ENCODE results near the gene PCED1A.
A peak's percentile ranks its signal among the peaks of the same experiment; 100 is the strongest.

PCED1A gene

GRCh38 chr20:2840138-2840966 is at the start of gene PCED1A, which contains the start of gene VPS16:
PCED1A (minus strand) TSS chr20:2840655; CDS start chr20:2839912, 743 bp downstream.
VPS16 (plus strand) TSS chr20:2840745; CDS start chr20:2840775, 30 bp downstream.
- peak; percentile 97 for DNase-seq

- DNase-seq: no peak
Observed at GRCh38 chr20:2889797-2890196, 49.3 kb upstream of the PCED1A start.

- no peak for DNase-seq
Observed at GRCh38 chr20:2889209-2889608, 48.8 kb upstream of the PCED1A start.

GRCh38 chr20:2888224-2888955 is 47.9 kb upstream of the PCED1A start:
- DNase-seq: no peak

GRCh38 chr20:2887715-2888114 is 47.3 kb upstream of the PCED1A start:
- DNase-seq: no peak

- DNase-seq: no peak
Observed at GRCh38 chr20:2883726-2884637, 43.5 kb upstream of the PCED1A start.

GRCh38 chr20:2880650-2881049 is 40.2 kb upstream of the PCED1A start:
- no peak for DNase-seq

- DNase-seq: no peak
Observed at GRCh38 chr20:2879146-2879545, 38.7 kb upstream of the PCED1A start.

GRCh38 chr20:2878515-2878914 is 38.1 kb upstream of the PCED1A start:
- DNase-seq: no peak

GRCh38 chr20:2875690-2876203 is 35.3 kb upstream of the PCED1A start:
- no peak for DNase-seq

- DNase-seq: no peak
Observed at GRCh38 chr20:2874456-2874855, 34.0 kb upstream of the PCED1A start.

GRCh38 chr20:2873747-2874041 is 33.2 kb upstream of the PCED1A start:
- peak; percentile 87 for DNase-seq

- DNase-seq: peak; percentile 97
Observed at GRCh38 chr20:2873010-2873746, 32.7 kb upstream of the PCED1A start, which contains the start of gene PTPRA. PTPRA (plus strand) TSS chr20:2873481; CDS start chr20:2964278, 90,797 bp downstream.

GRCh38 chr20:2872459-2873009 is 32.1 kb upstream of the PCED1A start:
- DNase-seq: peak; percentile 91

GRCh38 chr20:2871661-2872458 is 31.4 kb upstream of the PCED1A start:
- no peak for DNase-seq

GRCh38 chr20:2871111-2871465 is 30.6 kb upstream of the PCED1A start:
- DNase-seq: no peak

GRCh38 chr20:2869381-2869780 is 28.9 kb upstream of the PCED1A start:
- DNase-seq: no peak

GRCh38 chr20:2867081-2867864 is 26.8 kb upstream of the PCED1A start:
- DNase-seq: no peak

GRCh38 chr20:2866236-2866635 is 25.8 kb upstream of the PCED1A start:
- DNase-seq: no peak

GRCh38 chr20:2865630-2866029 is 25.2 kb upstream of the PCED1A start:
- DNase-seq: peak; percentile 62

All from activated effector memory CD4-positive, alpha-beta T cell treated with anti-CD3 and anti-CD28 coated beads, Interleukin-2, amount 50 U/mL, for 16 hours (primary cell).